HT-29 (cell line): ENCODE measurements around the gene PRSS36. TPM values are rescaled to one million over a fixed set of nuclear protein-coding genes. Genes with fewer than 3 reads are reported as not detected.
A peak's percentile ranks its signal among the peaks of the same experiment; 100 is the strongest.
"Not testable (repeated sequence)": the region's sequence is repeated elsewhere in the genome, so short reads cannot be mapped to it uniquely, and the experiment has no call there.

ENCODE experiments used
- DNase-seq: peaks from one replicate; pipeline ENCODE4 v3.0.0-alpha.2; 2015; ENCODE audit warnings: low spot score
- small RNA-seq: library from RNA; depleted of rRNA; stranded (forward); fragments of <200 nt; gene quantifications from one replicate; pipeline ENCODE3, GENCODE V24; 2014
- total RNA-seq: library from RNA; depleted of rRNA; stranded (reverse); fragments of >200 nt; shearing (Covaris generic); gene quantifications from 2 replicates; pipeline ENCODE4 v1.2.3, GENCODE V29; 2014; rRNA removed

PRSS36 gene
- total RNA-seq, 1 experiment from 2014 or later = 2.3 TPM

- DNase-seq = peak; percentile 73
These were observed 44.1 kb downstream of the PRSS36 start for GRCh38 chr16:31105677-31106213.

- not testable (repeated sequence) for DNase-seq
These were observed 48.8 kb downstream of the PRSS36 start for GRCh38 chr16:31100876-31101641.

- DNase-seq = no peak
These were observed 49.8 kb downstream of the PRSS36 start for GRCh38 chr16:31099860-31100638.

- peak; percentile 97 for DNase-seq
These were observed 55.3 kb downstream of the PRSS36 start, which contains the start of gene VKORC1 for GRCh38 chr16:31094424-31095120. Gene VKORC1 (minus strand): TSS chr16:31094797. CDS start chr16:31094729, 68 bp downstream.

- DNase-seq = peak; percentile 22
These were observed 55.8 kb downstream of the PRSS36 start for GRCh38 chr16:31094088-31094423.

GRCh38 chr16:31093132-31093703, 56.6 kb downstream of the PRSS36 start:
- DNase-seq = peak; percentile 43

- no peak for DNase-seq
These were observed 57.5 kb downstream of the PRSS36 start for GRCh38 chr16:31092330-31092729.

GRCh38 chr16:31090540-31090939, 59.3 kb downstream of the PRSS36 start:
- DNase-seq = no peak

- no peak for DNase-seq
These were observed 60.7 kb downstream of the PRSS36 start for GRCh38 chr16:31089199-31089598.

Small RNA genes within 50 kb of the gene (small RNA-seq; reads per million reads assigned to genes)
- gene AC009088.4 = not detected
- gene NDUFA3P6 = not detected

Other genes with a start within 250 kb of the PRSS36 start
- 42.6 and 43.3 TPM in 2 replicates for gene FBXL19, start 226.5 kb downstream of the PRSS36 start, total RNA-seq
- 16.9 and 22.9 TPM in 2 replicates for gene ORAI3, start 201.0 kb downstream of the PRSS36 start, total RNA-seq
- gene SETD1A, start 192.3 kb downstream of the PRSS36 start, total RNA-seq = 7.7 and 9.8 TPM in 2 replicates
- 24.7 and 28.9 TPM in 2 replicates for gene HSD3B7, start 164.9 kb downstream of the PRSS36 start, total RNA-seq
- gene STX1B, start 139.4 kb downstream of the PRSS36 start, total RNA-seq = not detected in 2 replicates
- 17.1 and 17.9 TPM in 2 replicates for gene STX4, start 116.5 kb downstream of the PRSS36 start, total RNA-seq
- gene ZNF668, start 75.8 kb downstream of the PRSS36 start, total RNA-seq = 21.6 and 29.8 TPM in 2 replicates
- gene ZNF646, start 75.6 kb downstream of the PRSS36 start, total RNA-seq = 18.4 and 22.0 TPM in 2 replicates
- gene PRSS53, start 61.1 kb downstream of the PRSS36 start, total RNA-seq = 1.3 and 3.7 TPM in 2 replicates
- gene VKORC1, start 55.3 kb downstream of the PRSS36 start, total RNA-seq = 72.3 and 74.4 TPM in 2 replicates
- gene BCKDK, start 41.7 kb downstream of the PRSS36 start, total RNA-seq = 53.2 and 56.3 TPM in 2 replicates
- 50.1 and 55.7 TPM in 2 replicates for gene KAT8, start 32.4 kb downstream of the PRSS36 start, total RNA-seq
- 116 and 128 TPM in 2 replicates for gene PRSS8, start 14.3 kb downstream of the PRSS36 start, total RNA-seq
- gene FUS, start 30.1 kb upstream of the PRSS36 start, total RNA-seq = 34.0 and 36.5 TPM in 2 replicates
- 118 and 130 TPM in 2 replicates for gene PYCARD, start 52.7 kb upstream of the PRSS36 start, total RNA-seq
- 0.23 and 0.84 TPM in 2 replicates for gene TRIM72, start 64.1 kb upstream of the PRSS36 start, total RNA-seq
- gene PYDC1, start 67.1 kb upstream of the PRSS36 start, total RNA-seq = not detected in 2 replicates
- 4.3 and 5.1 TPM in 2 replicates for gene ITGAM, start 109.9 kb upstream of the PRSS36 start, total RNA-seq
- gene ITGAX, start 205.1 kb upstream of the PRSS36 start, total RNA-seq = 0.15 and 0.26 TPM in 2 replicates
- not detected in 2 replicates for gene ITGAD, start 243.3 kb upstream of the PRSS36 start, total RNA-seq